SK-N-SH (cell line): ENCODE results near the gene EML1. TPM values are rescaled to one million over a fixed set of nuclear protein-coding genes. Genes with fewer than 3 reads are reported as not detected.

ENCODE experiments used
- CTCF ChIA-PET: fragments of 300-600, 350-600 bp; formaldehyde crosslinking; extraction: SDS; loops from one replicate; lab custom pipeline; 2021; lab: Yijun Ruan, JAX
- POLR2A ChIA-PET: fragments of 350-600 bp; sonication (Branson Sonifier 250); formaldehyde crosslinking; extraction: SDS; loops from one replicate; lab custom pipeline; 2020; ENCODE audit warnings: antibody characterized with exemption, inconsistent platforms; lab: Yijun Ruan, JAX
- DNase-seq: peaks from one replicate; pipeline ENCODE4 v3.0.0; 2012
- H2AFZ ChIP-seq: fragments of 200-600 bp; sonication (generic); 2 replicates; pipeline ENCODE4 v1.8.1; 2016; ENCODE audit warnings: antibody characterized with exemption, mild to moderate bottlenecking, low read depth
- H3F3A ChIP-seq: fragments of 200-600 bp; sonication (generic); replicated peaks from 2 replicates; pipeline ENCODE3; 2016; ENCODE audit warnings: antibody characterized with exemption, mild to moderate bottlenecking; ENCODE audit not compliant: insufficient read depth
- H3K27ac ChIP-seq, 2 experiments: fragments of 200-500 bp in 1 of 2; fragments of 200-600 bp in 1 of 2; sonication (Bioruptor generic) in 1 of 2; sonication (generic), shearing (Covaris generic) in 1 of 2; 2 replicates each; pipeline versions ENCODE4 v1.5.1 to v1.6.1; 2014 to 2016; ENCODE audit warnings: low read depth in 2 of 2, inconsistent platforms in 1 of 2, low read length in 1 of 2, mild to moderate bottlenecking in 1 of 2, mixed read lengths in 1 of 2
- H3K27me3 ChIP-seq: fragments of 200-600 bp; sonication (generic), shearing (Covaris generic); 2 replicates; pipeline ENCODE4 v1.6.1; 2016; ENCODE audit warnings: mixed run types; ENCODE audit not compliant: insufficient read depth
- H3K36me3 ChIP-seq, 2 experiments: fragments of 200-500 bp in 1 of 2; fragments of 200-600 bp in 1 of 2; sonication (Bioruptor generic) in 1 of 2; sonication (generic) in 1 of 2; replicated peaks in 1 of 2; 2 replicates each; pipeline versions ENCODE3 to v1.5.1; 2014 to 2016; ENCODE audit warnings: low read length in 1 of 2, mild to moderate bottlenecking in 1 of 2; ENCODE audit not compliant: insufficient read depth in 2 of 2, control insufficient read depth in 1 of 2
- H3K4me1 ChIP-seq, 2 experiments: fragments of 200-500 bp in 1 of 2; fragments of 200-600 bp in 1 of 2; sonication (Bioruptor generic) in 1 of 2; sonication (generic), shearing (Covaris generic) in 1 of 2; 2 replicates each; pipeline versions ENCODE4 v1.5.1 to v1.6.1; 2014 to 2016; ENCODE audit warnings: low read depth in 1 of 2, low read length in 1 of 2, mixed run types in 1 of 2; ENCODE audit not compliant: insufficient read depth in 2 of 2, control insufficient read depth in 1 of 2
- H3K4me2 ChIP-seq: fragments of 200-600 bp; sonication (generic), shearing (Covaris generic); 2 replicates; pipeline ENCODE4 v1.6.1; 2017; ENCODE audit warnings: mixed run types
- H3K4me3 ChIP-seq, 2 experiments: fragments of 200-500 bp in 1 of 2; fragments of 200-600 bp in 1 of 2; sonication (Bioruptor generic) in 1 of 2; sonication (generic), shearing (Covaris generic) in 1 of 2; 2 replicates each; pipeline versions ENCODE4 v1.5.1 to v1.8.1; 2014 to 2016; ENCODE audit warnings: low read depth in 2 of 2, inconsistent platforms in 1 of 2, low read length in 1 of 2, mild to moderate bottlenecking in 1 of 2, mixed read lengths in 1 of 2, moderate library complexity in 1 of 2
- H3K79me2 ChIP-seq: fragments of 200-600 bp; sonication (generic); 2 replicates; pipeline ENCODE4 v1.8.1; 2017; ENCODE audit warnings: mild to moderate bottlenecking; ENCODE audit not compliant: insufficient read depth
- H3K9ac ChIP-seq: fragments of 200-600 bp; sonication (generic); 2 replicates; pipeline ENCODE4 v1.6.1; 2017; ENCODE audit warnings: mixed run types
- H3K9me2 ChIP-seq: fragments of 200-600 bp; sonication (generic); 2 replicates; pipeline ENCODE4 v1.6.1; 2017; ENCODE audit warnings: mixed run types
- H3K9me3 ChIP-seq: fragments of 200-600 bp; sonication (generic); 2 replicates; pipeline ENCODE4 v1.6.1; 2017; ENCODE audit warnings: mixed run types, mild to moderate bottlenecking, moderate library complexity
- H4K20me1 ChIP-seq: fragments of 200-600 bp; sonication (generic); 2 replicates; pipeline ENCODE4 v1.6.1; 2017; ENCODE audit warnings: mild to moderate bottlenecking, mixed run types; ENCODE audit not compliant: insufficient read depth
- FOSL2 ChIP-seq: IDR thresholded peaks from 2 replicates; pipeline ENCODE4 v1.4.0; 2012; ENCODE audit warnings: low read depth, mild to moderate bottlenecking, moderate library complexity, borderline replicate concordance
- FOXJ3 ChIP-seq: sonication (generic); formaldehyde crosslinking; IDR thresholded peaks from 2 replicates; pipeline ENCODE4 v1.5.1; 2020; ENCODE audit warnings: mild to moderate bottlenecking, missing genetic modification reagents
- FOXM1 ChIP-seq: IDR thresholded peaks from 2 replicates; pipeline ENCODE4 v1.4.0; 2012; ENCODE audit warnings: low read depth, mild to moderate bottlenecking
- GATA2 ChIP-seq: sonication (generic); formaldehyde crosslinking; IDR thresholded peaks from 2 replicates; pipeline ENCODE4 v1.5.0; 2020; ENCODE audit warnings: mild to moderate bottlenecking, missing genetic modification reagents
- NRF1 ChIP-seq: IDR thresholded peaks from 2 replicates; pipeline ENCODE4 v1.6.1; 2012; ENCODE audit warnings: low read depth, mild to moderate bottlenecking, low read length
- POLR2AphosphoS5 ChIP-seq: IDR thresholded peaks from 2 replicates; pipeline ENCODE4 v1.6.1; 2012; ENCODE audit warnings: low read depth, low read length
- SIN3A ChIP-seq: IDR thresholded peaks from 2 replicates; pipeline ENCODE4 v1.6.1; 2012; ENCODE audit warnings: low read depth, mild to moderate bottlenecking, low read length, moderate library complexity, borderline replicate concordance
- WGBS: methylation state at CpG from one replicate; pipeline ENCODE4 v1.1.6; 2017; ENCODE audit warnings: low lambda C conversion rate; 5-methylcytosine and 5-hydroxymethylcytosine counted together
- polyA plus RNA-seq, 3 experiments: library from polyadenylated mRNA; depleted of rRNA; stranded (reverse); fragments of >200 nt; gene quantifications; 2 replicates each; pipeline ENCODE4 v1.2.3, GENCODE V29; 2012
- TF ChIP-seq, protein P1 (sequence below): fragments of 150-350 bp; IDR thresholded peaks from 2 replicates; pipeline ENCODE4 v1.6.1; 2016; ENCODE audit warnings: mild to moderate bottlenecking, low read depth, low read length
- TF ChIP-seq, protein P2 (sequence below): fragments of 150-350 bp; IDR thresholded peaks from 2 replicates; pipeline ENCODE4 v1.6.1; 2017; ENCODE audit warnings: antibody characterized with exemption, low read length, low read depth, borderline replicate concordance

The EML1 gene
- polyA plus RNA-seq, 1 of the 3 experiments (the other 2 are of a cell fraction) = 6.3 TPM

GRCh38 chr14:99884834-99885648, 91.8 kb downstream of the EML1 start (continued):
- TF ChIP-seq, protein P1, sequence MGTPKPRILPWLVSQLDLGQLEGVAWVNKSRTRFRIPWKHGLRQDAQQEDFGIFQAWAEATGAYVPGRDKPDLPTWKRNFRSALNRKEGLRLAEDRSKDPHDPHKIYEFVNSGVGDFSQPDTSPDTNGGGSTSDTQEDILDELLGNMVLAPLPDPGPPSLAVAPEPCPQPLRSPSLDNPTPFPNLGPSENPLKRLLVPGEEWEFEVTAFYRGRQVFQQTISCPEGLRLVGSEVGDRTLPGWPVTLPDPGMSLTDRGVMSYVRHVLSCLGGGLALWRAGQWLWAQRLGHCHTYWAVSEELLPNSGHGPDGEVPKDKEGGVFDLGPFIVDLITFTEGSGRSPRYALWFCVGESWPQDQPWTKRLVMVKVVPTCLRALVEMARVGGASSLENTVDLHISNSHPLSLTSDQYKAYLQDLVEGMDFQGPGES = no peak
- TF ChIP-seq NRF1 = no peak
- TF ChIP-seq FOSL2 = no peak
- no peak for TF ChIP-seq FOXM1

DNA sequence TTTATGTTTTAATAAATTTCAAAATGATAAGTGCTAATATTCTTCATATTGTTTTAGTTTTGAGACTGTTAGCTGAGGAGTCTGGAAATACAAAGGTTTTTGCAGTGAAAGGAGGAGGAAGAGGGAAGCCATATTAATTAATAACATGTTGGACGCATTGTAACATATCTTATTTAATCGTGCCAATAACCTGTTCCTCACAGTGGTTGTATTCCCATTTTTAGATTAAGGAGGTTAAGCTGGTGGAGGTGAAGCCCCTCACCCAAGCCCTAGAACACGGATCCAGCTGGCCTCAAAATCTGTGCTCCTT, 92.4 kb downstream of the EML1 start:
- ChIA-PET CTCF (interaction anchor here (0.6 to 6.1 kb wide), 43 partner anchors 11 to 402 kb away, joined by 3 to 136 read pairs (median 4); partner anchors contain the start of gene EML1), POLR2A (no interaction called here)
- no peaks in the 10 kb centered on the region for H3K9me2 ChIP-seq
- no peak overlapping the region for H3K9ac ChIP-seq
- H2AFZ ChIP-seq = no peak overlapping the region
- no peaks in the 10 kb centered on the region for H3K9me3 ChIP-seq
- H4K20me1 ChIP-seq = no peaks in the 10 kb centered on the region
- no peaks in the 10 kb centered on the region; a peak in 1 of 4 replicates for H3K4me1 ChIP-seq
- no peak overlapping the region for H3K27ac ChIP-seq
- no peaks in the 10 kb centered on the region for H3K79me2 ChIP-seq
- H3K4me2 ChIP-seq = no peak overlapping the region
- no peak overlapping the region; a peak in 1 of 4 replicates for H3K4me3 ChIP-seq
- no peak for TF ChIP-seq SIN3A
- TF ChIP-seq POLR2AphosphoS5 = no peak
- no peak for TF ChIP-seq FOXM1
- no peak for TF ChIP-seq FOXJ3
- peaks cover 0 to under 1% of the 10 kb centered on the region in 2 experiments for H3K36me3 ChIP-seq
- WGBS = 75% methylated on average over 3 of the region's 3 CpGs
- no peaks in the 10 kb centered on the region for H3F3A ChIP-seq
- no peak for DNase-seq
- no peaks in the 10 kb centered on the region for H3K27me3 ChIP-seq

DNA sequence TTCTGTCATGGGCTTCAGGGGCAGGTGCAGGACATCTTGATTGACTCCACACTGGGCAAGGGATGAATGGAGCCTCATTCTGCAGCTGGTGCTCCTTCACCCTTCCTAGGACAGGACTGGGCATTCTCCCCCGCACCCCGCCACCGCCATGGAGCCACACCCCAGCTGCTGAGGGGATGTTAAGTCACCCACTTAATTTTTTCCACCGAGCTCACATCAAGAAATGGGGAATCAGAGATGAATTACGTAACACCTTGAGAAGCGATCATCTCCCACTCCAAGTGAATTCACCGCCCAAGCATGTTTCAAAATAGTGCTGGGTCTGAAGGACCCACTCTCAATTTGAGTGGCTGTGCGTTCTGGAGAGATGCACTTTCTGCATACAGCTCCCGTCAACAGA, 94.2 kb downstream of the EML1 start:
- Histone ChIP-seq H3K79me2 (no peaks in the 10 kb centered on the region), H3K4me2 (no peak overlapping the region), H3K9me2 (no peaks in the 10 kb centered on the region), H3K4me1 (no peaks in the 10 kb centered on the region), H3K36me3 (peaks cover 0 to 4% of the 10 kb centered on the region in 2 experiments), H3K27ac (no peak overlapping the region), H3F3A (no peaks in the 10 kb centered on the region), H2AFZ (no peak overlapping the region), H3K9me3 (no peaks in the 10 kb centered on the region), H3K4me3 (no peak overlapping the region), H4K20me1 (no peaks in the 10 kb centered on the region), H3K27me3 (no peaks in the 10 kb centered on the region), H3K9ac (no peak overlapping the region)
- TF ChIP-seq GATA2 (CRISPR knock-in tag) (no peak), SIN3A (no peak)
- TF ChIP-seq, protein P2, sequence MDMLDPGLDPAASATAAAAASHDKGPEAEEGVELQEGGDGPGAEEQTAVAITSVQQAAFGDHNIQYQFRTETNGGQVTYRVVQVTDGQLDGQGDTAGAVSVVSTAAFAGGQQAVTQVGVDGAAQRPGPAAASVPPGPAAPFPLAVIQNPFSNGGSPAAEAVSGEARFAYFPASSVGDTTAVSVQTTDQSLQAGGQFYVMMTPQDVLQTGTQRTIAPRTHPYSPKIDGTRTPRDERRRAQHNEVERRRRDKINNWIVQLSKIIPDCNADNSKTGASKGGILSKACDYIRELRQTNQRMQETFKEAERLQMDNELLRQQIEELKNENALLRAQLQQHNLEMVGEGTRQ = no peak
- ChIA-PET CTCF (interaction anchor here (0.7 to 6.1 kb wide), 9 partner anchors 8 to 205 kb away, joined by 3 to 136 read pairs (median 17); no protein-coding TSS in a partner anchor), POLR2A (no interaction called here)
- no peak for DNase-seq
- WGBS = 95% methylated on average over 9 of the region's 9 CpGs
